PC-3 (cell line): ENCODE results near the gene CHAT. TPM values are rescaled to one million over a fixed set of nuclear protein-coding genes. Genes with fewer than 3 reads are reported as not detected.

Source experiments
- ATAC-seq: fragments of 200-7000 bp; cut with Tn5 transposase; 2 replicates; pipeline ENCODE4 v1.9.1; 2020; ENCODE audit warnings: mild to moderate bottlenecking, moderate library complexity
- BruUV-seq: library from RNA; stranded (reverse); fragments of 400-500 nt; replicated peaks from 2 replicates; lab custom pipeline; 2021; lab: Mats Ljungman, UMichigan
- CTCF ChIA-PET: fragments of 300-600 bp; sonication (Branson Sonifier 250); formaldehyde crosslinking; loops from one replicate; lab custom pipeline; 2022; ENCODE audit warnings: antibody characterized with exemption; lab: Charles Lee
- POLR2A ChIA-PET: fragments of 300-600 bp; sonication (Branson Sonifier 250); formaldehyde crosslinking; loops from one replicate; lab custom pipeline; 2022; ENCODE audit warnings: antibody characterized with exemption; ENCODE audit not compliant: unreplicated experiment; lab: Charles Lee
- DNase-seq: peaks from one replicate; pipeline ENCODE4 v3.0.0-alpha.2; 2015
- H2AFZ ChIP-seq: fragments of 300-600 bp; sonication (generic); 2 replicates; pipeline ENCODE4 v1.6.0; 2016; ENCODE audit warnings: antibody characterized with exemption, low read length
- H3F3A ChIP-seq: fragments of 300-600 bp; sonication (generic); one replicate; pipeline ENCODE4 v1.6.0; 2017; ENCODE audit warnings: antibody characterized with exemption, low read length, control low read depth, mild to moderate bottlenecking; ENCODE audit not compliant: unreplicated experiment
- H3K27ac ChIP-seq: fragments of 300-600 bp; sonication (generic); 2 replicates; pipeline ENCODE4 v1.5.1; 2016; ENCODE audit warnings: mild to moderate bottlenecking, low read length
- H3K27me3 ChIP-seq: fragments of 300-600 bp; sonication (generic); 2 replicates; pipeline ENCODE4 v1.6.1; 2016; ENCODE audit warnings: low read length, mixed read lengths
- H3K36me3 ChIP-seq: fragments of 300-600 bp; sonication (generic); 2 replicates; pipeline ENCODE4 v1.6.1; 2016; ENCODE audit warnings: low read depth, mixed run types, low read length, mixed read lengths
- H3K4me1 ChIP-seq: fragments of 300-600 bp; sonication (generic); 2 replicates; pipeline ENCODE4 v1.5.1; 2016; ENCODE audit warnings: low read length; ENCODE audit not compliant: insufficient read depth
- H3K4me2 ChIP-seq: fragments of 300-600 bp; sonication (generic); 2 replicates; pipeline ENCODE4 v1.6.0; 2016; ENCODE audit warnings: low read length
- H3K4me3 ChIP-seq: fragments of 300-600 bp; sonication (generic); 2 replicates; pipeline ENCODE4 v1.5.1; 2016; ENCODE audit warnings: mild to moderate bottlenecking, low read length, mixed read lengths
- H3K79me2 ChIP-seq: fragments of 300-600 bp; sonication (generic); 2 replicates; pipeline ENCODE4 v1.6.1; 2017; ENCODE audit warnings: low read length, mixed read lengths
- H3K9ac ChIP-seq: fragments of 300-600 bp; sonication (generic); 2 replicates; pipeline ENCODE4 v1.6.0; 2016; ENCODE audit warnings: mild to moderate bottlenecking, low read length
- H3K9me2 ChIP-seq: fragments of 300-600 bp; sonication (generic); replicated peaks from 2 replicates; pipeline ENCODE4 v1.6.1; 2016; ENCODE audit warnings: mixed run types, low read length, mixed read lengths
- H3K9me3 ChIP-seq: fragments of 300-600 bp; sonication (generic); 2 replicates; pipeline ENCODE4 v1.6.1; 2016; ENCODE audit warnings: low read length, mixed read lengths
- H4K20me1 ChIP-seq: fragments of 300-600 bp; sonication (generic); 2 replicates; pipeline ENCODE4 v1.6.1; 2016; ENCODE audit warnings: low read length, mixed read lengths
- CTCF ChIP-seq: fragments of 300-600 bp; sonication (generic); conservative IDR thresholded peaks from 2 replicates; pipeline ENCODE4 v1.5.1; 2017; ENCODE audit warnings: antibody characterized with exemption, low read depth, mild to moderate bottlenecking, low read length
- EZH2 ChIP-seq: fragments of 300-600 bp; sonication (generic); IDR thresholded peaks from one replicate; pipeline ENCODE4 v1.6.1; 2017; ENCODE audit warnings: antibody characterized with exemption, mild to moderate bottlenecking, low read length; ENCODE audit not compliant: unreplicated experiment
- EZH2phosphoT487 ChIP-seq: fragments of 300-600 bp; sonication (generic); IDR thresholded peaks from 2 replicates; pipeline ENCODE4 v1.6.1; 2018; ENCODE audit warnings: mild to moderate bottlenecking, antibody characterized with exemption, low read length, borderline replicate concordance
- intact Hi-C: fragments of 100-400 bp; cut with micrococcal nuclease; formaldehyde crosslinking; loops from 2 replicates; pipeline ENCODE4 v1.9.0; 2023
- total RNA-seq: library from RNA; depleted of rRNA; stranded (reverse); fragments of >200 nt; gene quantifications from 2 replicates; pipeline ENCODE4 v1.2.3, GENCODE V29; 2014

Gene CHAT
- total RNA-seq, 1 experiment from 2014 or later: not detected

GRCh38 chr10:49614242-49615198 lies 683 bp downstream of the CHAT start:
- H3K79me2 ChIP-seq: no peaks in the 10 kb centered on the region
- TF ChIP-seq CTCF (no peak), EZH2phosphoT487 (peak; percentile 67; the same call in 1 of the 2 replicates), EZH2 (peak; percentile 83)
- no peak overlapping the region for H3K4me2 ChIP-seq
- intact Hi-C loops: no loop called here
- H3K27ac ChIP-seq: no peak overlapping the region
- peaks cover 96% of the 10 kb centered on the region for H3K27me3 ChIP-seq
- no peak overlapping the region for H3K4me3 ChIP-seq
- H3K36me3 ChIP-seq: no peaks in the 10 kb centered on the region
- DNase-seq: no peak
- no peak for ATAC-seq
- ChIA-PET CTCF (no interaction called here), POLR2A (no interaction called here)
- H3K9me2 ChIP-seq: no peaks in the 10 kb centered on the region
- no peaks in the 10 kb centered on the region for H3F3A ChIP-seq
- no peaks in the 10 kb centered on the region for H4K20me1 ChIP-seq
- H3K4me1 ChIP-seq: no peaks in the 10 kb centered on the region
- H3K9me3 ChIP-seq: no peaks in the 10 kb centered on the region
- no peak overlapping the region for H2AFZ ChIP-seq
- no TSS peak for BruUV-seq
- H3K9ac ChIP-seq: no peak overlapping the region

- ChIA-PET CTCF (no interaction called here), POLR2A (no interaction called here)
- H3K79me2 ChIP-seq: no peaks in the 10 kb centered on the region
- DNase-seq (no peak), ATAC-seq (no peak)
- no peak overlapping the region for H3K27ac ChIP-seq
- TF ChIP-seq CTCF (no peak), EZH2 (no peak), EZH2phosphoT487 (no peak)
- H4K20me1 ChIP-seq: no peaks in the 10 kb centered on the region
- intact Hi-C loops: no loop called here
- no peaks in the 10 kb centered on the region for H3K9me3 ChIP-seq
- no TSS peak for BruUV-seq
- H3K9me2 ChIP-seq: no peaks in the 10 kb centered on the region
- H3K4me2 ChIP-seq: no peak overlapping the region
- no peak overlapping the region for H3K9ac ChIP-seq
- H3K4me1 ChIP-seq: no peaks in the 10 kb centered on the region
- peaks cover 98% of the 10 kb centered on the region for H3K27me3 ChIP-seq
- no peak overlapping the region for H3K4me3 ChIP-seq
- no peaks in the 10 kb centered on the region for H3K36me3 ChIP-seq
- no peaks in the 10 kb centered on the region for H3F3A ChIP-seq
- H2AFZ ChIP-seq: no peak overlapping the region
Observed at GRCh38 chr10:49615213-49615612, 1.4 kb downstream of the CHAT start.

GRCh38 chr10:49615721-49616120 lies 1.9 kb downstream of the CHAT start:
- POLR2A ChIA-PET: no interaction called here
- DNase-seq: no peak
- no peaks in the 10 kb centered on the region for H3F3A ChIP-seq
- CTCF ChIA-PET: no interaction called here
- no peaks in the 10 kb centered on the region for H3K9me3 ChIP-seq
- no peaks in the 10 kb centered on the region for H3K9me2 ChIP-seq
- no peak overlapping the region for H3K4me3 ChIP-seq
- H3K4me1 ChIP-seq: no peaks in the 10 kb centered on the region
- TF ChIP-seq EZH2: no peak
- no peak for TF ChIP-seq CTCF
- TF ChIP-seq EZH2phosphoT487: no peak
- H2AFZ ChIP-seq: no peak overlapping the region
- H3K27ac ChIP-seq: no peak overlapping the region
- intact Hi-C loops: no loop called here
- BruUV-seq: no TSS peak
- H4K20me1 ChIP-seq: no peaks in the 10 kb centered on the region
- no peak overlapping the region for H3K9ac ChIP-seq
- peaks cover 100% of the 10 kb centered on the region for H3K27me3 ChIP-seq
- no peak overlapping the region for H3K4me2 ChIP-seq
- ATAC-seq: no peak
- H3K36me3 ChIP-seq: no peaks in the 10 kb centered on the region
- no peaks in the 10 kb centered on the region for H3K79me2 ChIP-seq
